GM21381 (cell line): ENCODE results near the gene ME2.
"Not testable (repeated sequence)": the region's sequence is repeated elsewhere in the genome, so short reads cannot be mapped to it uniquely, and the experiment has no call there.

Experiments used
- ATAC-seq: cut with Tn5 transposase; IDR thresholded peaks from one replicate; pipeline ENCODE4 v1.9.1; 2021; ENCODE audit warnings: mild to moderate bottlenecking, moderate library complexity; ENCODE audit not compliant: unreplicated experiment

The ME2 gene

DNA sequence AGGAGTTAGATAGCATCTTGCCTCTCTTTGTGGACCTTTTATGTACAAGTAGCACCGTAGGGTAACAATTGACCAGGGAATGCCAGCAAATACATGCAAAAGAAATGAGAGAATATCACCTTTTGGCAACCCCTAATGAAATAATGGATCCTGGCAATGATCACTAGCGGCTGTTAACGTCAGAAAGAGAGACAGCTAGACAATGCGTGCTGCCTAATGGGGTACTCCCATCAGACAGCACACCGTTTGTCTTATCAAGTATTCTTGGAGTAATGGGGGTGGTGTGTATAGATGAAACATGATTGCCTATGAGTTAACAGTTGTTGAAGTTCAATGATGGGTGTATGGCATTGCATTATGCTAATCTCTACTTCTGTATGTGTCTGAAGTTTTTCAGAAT, 90.5 kb downstream of the ME2 start:
- ATAC-seq = no peak

DNA sequence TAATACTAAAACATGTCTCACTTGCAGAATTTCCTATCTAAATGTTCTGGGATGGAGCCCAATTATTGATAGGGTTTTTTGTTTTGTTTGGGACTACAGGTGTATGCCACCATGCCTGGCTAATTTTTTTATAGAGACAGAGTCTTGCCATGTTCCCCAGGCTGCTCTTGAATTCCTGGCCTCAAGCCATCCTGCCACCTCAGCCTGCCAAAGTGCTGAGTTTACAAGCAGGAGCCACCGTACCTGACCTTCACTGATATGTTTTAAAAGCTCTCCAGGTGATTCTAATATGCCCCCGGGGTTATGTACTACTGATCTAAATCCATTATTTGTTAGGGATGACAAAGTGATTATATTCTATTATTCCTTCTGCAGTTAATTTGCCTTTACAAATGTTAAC, 91.1 kb downstream of the ME2 start:
- ATAC-seq = no peak

DNA sequence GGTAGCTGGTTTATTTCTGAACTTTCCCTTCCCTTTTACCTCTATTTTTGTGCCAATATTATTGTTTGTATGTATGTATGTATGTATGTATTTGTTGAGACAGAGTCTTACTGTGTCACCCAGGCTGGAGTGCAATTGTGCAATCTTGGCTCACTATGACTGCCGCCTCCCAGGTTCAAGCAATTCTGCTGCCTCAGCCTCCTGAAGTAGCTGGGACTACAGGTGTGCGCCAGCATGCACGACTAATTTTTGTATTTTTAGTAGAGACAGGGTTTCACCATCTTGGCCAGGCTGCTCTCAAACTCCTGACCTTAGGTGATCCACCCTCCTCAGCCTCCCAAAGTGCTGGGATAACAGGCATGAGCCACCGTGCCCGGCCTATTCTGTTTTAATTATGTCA, 93.5 kb downstream of the ME2 start:
- ATAC-seq = not testable (repeated sequence)

DNA sequence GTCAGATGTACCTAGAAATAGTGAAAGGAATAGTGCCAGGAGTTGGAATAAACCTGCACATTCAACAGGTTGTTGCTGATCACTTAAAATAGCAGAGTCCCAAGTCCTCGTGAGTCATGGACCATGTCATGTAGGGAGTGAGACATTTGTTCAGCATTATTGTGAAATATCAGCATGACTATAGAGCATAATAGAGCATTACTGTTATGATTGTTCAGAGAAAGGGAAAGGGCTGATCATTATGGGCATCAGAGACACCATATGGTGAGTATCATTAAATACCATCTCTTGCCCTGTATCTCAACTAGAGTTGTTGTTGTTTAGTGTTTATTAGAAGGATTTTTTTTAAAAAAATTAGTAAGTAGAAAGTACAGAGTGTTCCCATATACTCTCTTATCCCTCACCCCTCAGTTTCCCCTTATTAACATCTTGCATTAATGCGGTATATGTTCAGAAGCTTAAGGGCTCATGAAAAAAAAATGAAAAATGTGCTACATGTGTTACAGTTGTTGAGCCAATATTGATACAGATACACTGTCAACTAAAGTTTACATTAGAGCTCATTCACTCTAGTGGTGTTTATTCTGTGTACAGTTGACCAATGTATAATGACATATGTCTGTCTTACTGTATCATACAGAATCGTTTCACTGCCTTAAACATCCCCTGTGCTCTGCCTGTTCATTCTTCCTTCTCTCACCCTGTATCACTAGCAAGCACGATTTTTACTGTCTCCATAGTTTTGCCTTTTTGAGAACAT, 94.6 kb downstream of the ME2 start:
- ATAC-seq = no peak

DNA sequence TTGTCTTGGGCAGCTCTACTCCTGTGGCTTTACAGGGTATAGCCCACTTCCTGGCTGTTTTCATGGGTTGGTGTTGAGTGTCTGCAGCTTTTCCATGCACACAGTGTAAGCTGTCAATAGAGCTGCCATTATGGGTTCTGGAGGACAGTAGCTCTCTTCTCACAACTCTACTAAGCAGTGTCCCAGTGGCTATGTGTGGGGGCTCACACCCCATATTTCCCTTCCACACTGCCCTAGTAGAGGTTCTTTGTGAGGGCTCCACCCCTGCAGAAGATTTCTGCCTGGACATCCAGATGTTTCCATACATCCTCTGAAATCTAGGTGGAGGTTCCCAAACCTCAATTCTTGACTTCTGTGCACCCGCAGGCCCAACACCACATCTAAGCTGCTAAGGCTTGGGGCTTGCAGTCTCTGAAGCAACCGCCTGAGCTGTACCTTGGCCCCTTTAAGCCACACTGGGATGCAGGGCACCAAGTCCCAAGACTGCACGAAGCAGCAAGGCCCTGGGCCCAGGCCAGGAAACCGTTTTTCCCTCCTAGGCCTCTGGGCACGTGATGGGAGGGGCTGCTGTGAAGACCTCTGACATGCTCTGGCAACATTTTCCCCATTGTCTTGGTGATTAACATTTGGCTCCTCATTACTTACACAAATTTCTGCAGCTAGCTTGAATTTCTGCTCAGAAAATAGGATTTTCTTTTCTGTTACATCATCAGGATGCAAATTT, 98.3 kb downstream of the ME2 start:
- ATAC-seq = no peak

DNA sequence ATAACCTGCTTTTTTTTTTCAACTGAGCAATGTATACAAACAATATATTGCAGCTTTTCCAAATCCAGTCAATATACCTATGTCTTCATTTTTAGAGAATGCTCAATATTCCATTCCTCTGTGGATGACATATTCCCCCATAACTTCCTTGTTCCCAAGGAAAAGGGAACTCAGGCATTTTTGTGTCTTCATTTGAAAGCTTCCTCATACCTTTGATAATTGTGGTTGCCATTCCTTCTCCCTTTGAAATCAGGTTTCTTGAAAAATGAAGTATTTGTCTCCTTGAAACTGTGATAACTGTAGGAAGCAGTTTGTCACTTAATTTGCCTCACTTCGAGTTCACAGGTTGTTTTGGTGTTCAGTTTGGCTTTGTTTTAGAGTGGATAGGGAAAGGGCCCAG, 102.5 kb downstream of the ME2 start:
- ATAC-seq = no peak

DNA sequence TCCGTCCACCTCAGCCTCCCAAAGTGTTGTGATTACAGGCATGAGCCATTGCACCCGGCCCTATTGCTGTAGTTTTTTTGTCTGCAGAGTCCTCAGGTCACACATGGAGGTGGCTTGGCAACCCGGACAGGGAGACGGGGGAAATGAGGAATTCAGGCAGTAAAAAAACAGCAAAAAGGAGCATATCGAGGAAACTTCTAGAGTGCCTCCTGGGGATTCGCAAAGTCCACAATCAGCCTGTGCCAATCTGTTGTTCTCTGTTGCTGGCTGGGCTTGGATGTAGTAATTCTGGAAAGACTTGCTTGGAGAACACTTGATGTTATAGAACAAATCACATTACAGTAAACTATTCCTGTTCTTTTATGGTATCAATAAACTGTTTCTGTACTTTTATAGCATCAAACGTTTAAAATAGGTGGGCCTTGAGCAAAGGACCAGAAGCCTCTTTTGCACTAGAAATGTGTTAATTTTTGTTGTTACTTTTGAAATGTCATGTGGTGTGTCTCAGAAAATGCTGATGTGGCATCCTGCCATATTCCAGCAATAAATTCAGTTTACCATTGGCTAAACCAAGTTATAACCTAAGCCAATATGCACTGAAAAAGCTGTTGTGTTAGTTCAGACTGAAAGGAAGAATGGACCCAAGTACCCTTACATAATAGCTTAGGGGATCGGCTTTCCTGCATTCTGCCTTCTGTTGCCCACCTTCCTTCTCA, 103.3 kb downstream of the ME2 start:
- no peak for ATAC-seq

DNA sequence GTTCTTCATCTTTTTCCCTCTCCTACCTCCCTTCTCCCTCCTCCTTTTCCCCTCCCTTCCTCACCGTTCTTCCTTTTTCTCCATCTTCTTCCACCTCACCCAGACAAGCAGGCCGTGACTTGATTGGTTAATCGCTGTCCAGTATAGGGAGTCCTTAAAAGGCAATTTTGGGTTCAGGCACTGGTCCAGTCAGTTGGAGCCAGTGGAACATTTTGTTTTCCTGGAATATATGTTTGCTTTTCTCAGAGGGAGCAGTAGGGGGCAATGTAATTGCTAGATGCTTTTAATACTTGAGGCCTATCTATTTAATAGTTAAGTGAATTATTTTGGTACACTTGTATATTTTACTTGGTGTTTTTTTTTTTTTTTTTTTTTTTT, 103.9 kb downstream of the ME2 start:
- no peak for ATAC-seq

DNA sequence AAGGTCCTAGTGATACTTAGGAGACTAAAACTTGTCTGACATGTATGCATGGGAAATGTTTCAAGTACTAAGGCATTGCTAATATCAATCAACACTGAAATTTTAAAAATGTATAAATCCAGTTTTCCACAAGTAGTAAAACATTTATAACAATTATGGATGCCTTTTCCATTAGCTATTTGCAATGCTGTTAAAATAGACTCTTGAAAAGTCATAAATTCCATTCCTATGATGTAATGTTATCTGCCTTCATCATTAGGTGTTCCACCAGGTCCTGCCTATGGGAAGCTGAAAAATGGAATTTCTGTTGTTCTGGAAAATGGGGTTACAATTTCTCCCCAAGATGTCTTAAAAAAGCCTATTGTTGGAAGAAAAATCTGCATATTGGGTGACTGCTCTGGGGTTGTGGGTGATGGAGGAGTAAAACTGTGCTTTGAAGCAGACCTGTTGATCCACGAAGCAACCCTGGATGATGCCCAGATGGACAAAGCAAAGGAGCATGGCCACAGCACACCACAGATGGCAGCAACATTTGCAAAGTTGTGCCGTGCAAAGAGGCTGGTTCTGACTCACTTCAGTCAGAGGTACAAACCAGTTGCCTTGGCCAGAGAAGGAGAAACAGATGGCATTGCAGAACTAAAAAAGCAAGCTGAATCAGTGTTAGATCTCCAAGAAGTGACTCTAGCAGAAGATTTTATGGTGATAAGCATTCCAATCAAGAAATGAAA, 107.6 kb downstream of the ME2 start:
- ATAC-seq = no peak

DNA sequence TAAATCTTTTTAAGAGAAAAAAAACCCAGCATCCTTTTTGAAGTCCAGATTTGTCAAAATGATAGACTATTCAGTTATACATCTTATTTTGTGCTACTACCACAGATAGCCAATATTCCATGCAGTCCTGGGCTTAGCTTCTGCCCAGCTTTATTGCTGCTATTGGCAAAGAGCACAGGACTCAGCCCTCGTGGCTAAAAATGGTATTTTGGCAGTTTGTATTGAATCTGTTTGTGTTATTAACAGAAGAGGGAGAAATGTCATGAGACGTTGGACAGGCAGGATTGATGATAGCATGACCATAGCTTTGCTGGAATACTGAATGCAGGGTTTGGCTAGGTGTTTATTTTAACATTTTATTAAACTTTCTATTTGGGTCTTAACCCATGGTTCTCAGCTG, 108.3 kb downstream of the ME2 start:
- no peak for ATAC-seq

DNA sequence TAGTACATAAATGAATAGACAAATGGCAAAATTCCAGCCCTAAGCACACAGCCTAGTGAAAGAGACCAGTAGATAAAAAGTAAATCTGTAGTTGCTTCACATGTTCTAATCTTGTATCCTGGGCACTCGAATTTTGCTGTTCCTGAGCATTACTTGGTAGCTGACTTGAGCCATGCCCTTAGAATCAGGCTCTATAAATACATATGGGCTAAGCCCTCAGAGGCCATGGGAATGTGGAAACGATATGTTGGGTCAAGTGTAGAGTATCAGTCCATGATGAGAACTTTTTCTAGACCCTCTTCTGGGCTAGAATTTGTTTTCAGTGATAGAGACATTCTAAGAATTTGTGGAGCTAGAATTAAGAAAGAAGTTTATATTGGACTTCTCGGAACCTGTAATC, 110.8 kb downstream of the ME2 start:
- no peak for ATAC-seq

DNA sequence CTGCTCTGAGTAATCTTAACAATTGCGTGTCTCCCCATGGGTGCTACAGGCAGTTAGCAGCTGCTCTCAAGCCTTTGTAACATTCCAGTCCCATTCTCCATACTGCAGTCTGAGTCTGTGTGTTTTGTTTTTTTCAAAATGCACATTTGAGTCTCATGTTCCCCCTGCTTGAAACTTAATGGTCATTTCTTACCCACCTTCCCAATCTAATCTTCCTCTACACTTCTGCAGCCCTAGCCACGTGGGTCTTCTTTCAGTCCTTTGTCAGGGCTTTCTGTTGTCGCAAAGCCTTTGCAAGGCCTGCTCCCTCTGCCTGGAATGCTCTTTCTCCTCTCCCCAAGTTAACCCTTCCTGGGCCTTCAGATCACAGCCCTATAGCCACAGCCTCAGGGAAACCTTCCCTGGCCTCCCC, 113.4 kb downstream of the ME2 start:
- no peak for ATAC-seq

DNA sequence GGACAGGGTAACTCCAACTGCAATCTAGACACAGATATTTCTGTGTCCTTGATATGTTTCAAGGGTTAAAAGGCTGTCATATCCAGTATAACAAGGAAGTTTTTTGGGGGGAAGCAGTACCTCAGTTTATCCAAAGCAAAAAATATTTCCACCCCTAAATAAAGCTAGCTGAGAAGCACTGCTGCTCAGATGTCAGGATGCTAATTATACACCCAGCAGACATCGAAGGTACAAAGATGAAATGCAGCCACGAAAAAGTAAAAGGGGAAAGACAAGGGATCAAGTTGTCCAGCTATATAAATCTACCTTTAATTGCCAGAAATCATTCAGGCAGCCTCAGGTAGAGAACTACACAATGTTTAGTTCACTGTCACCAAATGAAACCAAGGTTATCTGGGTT, 115.1 kb downstream of the ME2 start:
- ATAC-seq = no peak

DNA sequence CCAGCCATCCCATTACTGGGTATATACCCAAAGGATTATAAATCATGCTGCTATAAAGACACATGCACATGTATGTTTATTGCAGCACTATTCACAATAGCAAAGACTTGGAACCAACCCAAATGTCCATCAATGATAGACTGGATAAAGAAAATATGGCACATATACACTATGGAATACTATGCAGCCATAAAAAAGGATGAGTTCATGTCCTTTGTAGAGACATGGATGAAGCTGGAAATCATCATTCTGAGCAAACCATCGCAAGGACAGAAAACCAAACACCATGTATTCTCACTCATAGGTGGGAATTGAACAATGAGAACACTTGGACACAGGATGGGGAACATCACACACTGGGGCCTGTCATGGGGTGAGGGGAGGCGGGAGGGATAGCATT, 124.3 kb downstream of the ME2 start:
- not testable (repeated sequence) for ATAC-seq
